ENCODE measurements around the gene NDUFAF3. TPM values are rescaled to one million over a fixed set of nuclear protein-coding genes. Genes with fewer than 3 reads are reported as not detected.

The NDUFAF3 gene
- total RNA-seq, 1 experiment from 2014 or later: 36.8 TPM

DNA sequence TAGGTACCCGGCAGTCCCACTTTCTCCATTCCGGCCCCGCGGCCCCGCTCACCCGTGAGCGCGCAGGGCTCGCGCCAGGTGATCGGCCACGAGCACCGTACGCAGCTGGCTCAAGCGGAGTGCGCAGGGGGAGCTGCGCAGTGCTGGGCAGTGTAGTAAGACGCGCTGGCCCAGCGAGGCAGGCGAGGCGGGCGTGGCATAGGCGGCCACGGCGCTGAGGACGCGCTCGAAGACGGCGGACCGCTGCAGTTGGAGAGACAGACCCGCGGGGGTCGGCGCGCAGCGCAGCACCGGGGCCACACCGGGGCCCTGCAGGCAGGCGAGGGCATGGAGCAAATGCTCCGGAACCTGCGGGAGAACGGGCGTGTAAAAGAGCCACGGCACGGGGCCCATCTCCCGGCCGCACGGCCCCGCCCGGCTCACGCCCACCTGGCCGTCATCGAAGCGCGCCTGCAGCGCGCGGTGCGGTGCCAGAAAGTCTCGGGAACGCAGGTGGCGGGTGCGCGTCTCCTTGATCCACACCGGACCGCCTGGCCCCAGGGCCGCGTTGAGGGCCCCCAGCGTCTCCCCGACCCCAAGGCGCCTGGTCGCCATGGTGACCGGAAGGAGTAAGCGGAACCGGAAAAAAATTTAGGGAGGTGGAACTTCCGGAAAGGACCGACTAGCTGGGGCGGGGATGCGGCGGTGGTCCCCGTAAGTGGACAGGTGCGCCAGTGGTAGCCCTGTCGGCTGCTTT is 3.8 kb upstream of the NDUFAF3 start, which contains the start of gene DALRD3 (continued):
- TF ChIP-seq, protein P1, sequence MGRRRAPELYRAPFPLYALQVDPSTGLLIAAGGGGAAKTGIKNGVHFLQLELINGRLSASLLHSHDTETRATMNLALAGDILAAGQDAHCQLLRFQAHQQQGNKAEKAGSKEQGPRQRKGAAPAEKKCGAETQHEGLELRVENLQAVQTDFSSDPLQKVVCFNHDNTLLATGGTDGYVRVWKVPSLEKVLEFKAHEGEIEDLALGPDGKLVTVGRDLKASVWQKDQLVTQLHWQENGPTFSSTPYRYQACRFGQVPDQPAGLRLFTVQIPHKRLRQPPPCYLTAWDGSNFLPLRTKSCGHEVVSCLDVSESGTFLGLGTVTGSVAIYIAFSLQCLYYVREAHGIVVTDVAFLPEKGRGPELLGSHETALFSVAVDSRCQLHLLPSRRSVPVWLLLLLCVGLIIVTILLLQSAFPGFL (CRISPR knock-in tag; IDR thresholded peaks at IDR 0.05; ENCODE audit: borderline replicate concordance): peak; percentile 44; the same call in 1 of the 2 replicates
- TF ChIP-seq MXD4 (CRISPR knock-in tag; IDR thresholded peaks at IDR 0.05; ENCODE audit: borderline replicate concordance) (no peak), ZNF671 (CRISPR knock-in tag; IDR thresholded peaks at IDR 0.05) (no peak), ZNF138 (CRISPR knock-in tag; conservative IDR thresholded peaks at IDR 0.05) (peak; percentile 83; the same call in 1 of the 2 replicates), FOXK1 (CRISPR knock-in tag; IDR thresholded peaks at IDR 0.05) (peak; percentile 62; the same call in 1 of the 2 replicates), ZNF416 (CRISPR knock-in tag; IDR thresholded peaks at IDR 0.05) (0 out of 2 replicates have a peak, but pooled peaks have one; percentile 54), ZNF396 (CRISPR knock-in tag; IDR thresholded peaks at IDR 0.05; ENCODE audit: borderline replicate concordance) (no peak), TP53 (CRISPR knock-in tag; IDR thresholded peaks at IDR 0.05) (peak; percentile 64; the same call in 1 of the 2 replicates), SP1 (CRISPR knock-in tag; conservative IDR thresholded peaks at IDR 0.05) (peak; percentile 76), MYBL2 (CRISPR knock-in tag; IDR thresholded peaks at IDR 0.05) (peak; percentile 89), CREB1 (CRISPR knock-in tag; IDR thresholded peaks at IDR 0.05) (no peak), GABPB1 (CRISPR knock-in tag; IDR thresholded peaks at IDR 0.05) (peak; percentile 11; the same call in 1 of the 2 replicates), TEAD4 (CRISPR knock-in tag; IDR thresholded peaks at IDR 0.05) (no peak), ZNF317 (CRISPR knock-in tag; IDR thresholded peaks at IDR 0.05; ENCODE audit: borderline replicate concordance, low read depth) (no peak), NFE2L1 (CRISPR knock-in tag; IDR thresholded peaks at IDR 0.05) (peak; percentile 51; the same call in 1 of the 2 replicates), IRF2 (CRISPR knock-in tag; IDR thresholded peaks at IDR 0.05; ENCODE audit: borderline replicate concordance, low read depth) (no peak), OVOL2 (CRISPR knock-in tag; IDR thresholded peaks at IDR 0.05; ENCODE audit: borderline replicate concordance) (no peak), NR3C1 (CRISPR knock-in tag; conservative IDR thresholded peaks at IDR 0.05; ENCODE audit: low read depth) (0 out of 2 replicates have a peak, but pooled peaks have one; percentile 17), ZNF219 (CRISPR knock-in tag; IDR thresholded peaks at IDR 0.05; ENCODE audit: borderline replicate concordance) (no peak; the same call in 1 of the 2 replicates)
- TF ChIP-seq, protein P2, sequence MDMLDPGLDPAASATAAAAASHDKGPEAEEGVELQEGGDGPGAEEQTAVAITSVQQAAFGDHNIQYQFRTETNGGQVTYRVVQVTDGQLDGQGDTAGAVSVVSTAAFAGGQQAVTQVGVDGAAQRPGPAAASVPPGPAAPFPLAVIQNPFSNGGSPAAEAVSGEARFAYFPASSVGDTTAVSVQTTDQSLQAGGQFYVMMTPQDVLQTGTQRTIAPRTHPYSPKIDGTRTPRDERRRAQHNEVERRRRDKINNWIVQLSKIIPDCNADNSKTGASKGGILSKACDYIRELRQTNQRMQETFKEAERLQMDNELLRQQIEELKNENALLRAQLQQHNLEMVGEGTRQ (CRISPR knock-in tag; IDR thresholded peaks at IDR 0.05): peak; percentile 9; the same call in 1 of the 2 replicates
- TF ChIP-seq, protein P3, sequence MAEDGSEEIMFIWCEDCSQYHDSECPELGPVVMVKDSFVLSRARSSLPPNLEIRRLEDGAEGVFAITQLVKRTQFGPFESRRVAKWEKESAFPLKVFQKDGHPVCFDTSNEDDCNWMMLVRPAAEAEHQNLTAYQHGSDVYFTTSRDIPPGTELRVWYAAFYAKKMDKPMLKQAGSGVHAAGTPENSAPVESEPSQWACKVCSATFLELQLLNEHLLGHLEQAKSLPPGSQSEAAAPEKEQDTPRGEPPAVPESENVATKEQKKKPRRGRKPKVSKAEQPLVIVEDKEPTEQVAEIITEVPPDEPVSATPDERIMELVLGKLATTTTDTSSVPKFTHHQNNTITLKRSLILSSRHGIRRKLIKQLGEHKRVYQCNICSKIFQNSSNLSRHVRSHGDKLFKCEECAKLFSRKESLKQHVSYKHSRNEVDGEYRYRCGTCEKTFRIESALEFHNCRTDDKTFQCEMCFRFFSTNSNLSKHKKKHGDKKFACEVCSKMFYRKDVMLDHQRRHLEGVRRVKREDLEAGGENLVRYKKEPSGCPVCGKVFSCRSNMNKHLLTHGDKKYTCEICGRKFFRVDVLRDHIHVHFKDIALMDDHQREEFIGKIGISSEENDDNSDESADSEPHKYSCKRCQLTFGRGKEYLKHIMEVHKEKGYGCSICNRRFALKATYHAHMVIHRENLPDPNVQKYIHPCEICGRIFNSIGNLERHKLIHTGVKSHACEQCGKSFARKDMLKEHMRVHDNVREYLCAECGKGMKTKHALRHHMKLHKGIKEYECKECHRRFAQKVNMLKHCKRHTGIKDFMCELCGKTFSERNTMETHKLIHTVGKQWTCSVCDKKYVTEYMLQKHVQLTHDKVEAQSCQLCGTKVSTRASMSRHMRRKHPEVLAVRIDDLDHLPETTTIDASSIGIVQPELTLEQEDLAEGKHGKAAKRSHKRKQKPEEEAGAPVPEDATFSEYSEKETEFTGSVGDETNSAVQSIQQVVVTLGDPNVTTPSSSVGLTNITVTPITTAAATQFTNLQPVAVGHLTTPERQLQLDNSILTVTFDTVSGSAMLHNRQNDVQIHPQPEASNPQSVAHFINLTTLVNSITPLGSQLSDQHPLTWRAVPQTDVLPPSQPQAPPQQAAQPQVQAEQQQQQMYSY (CRISPR knock-in tag; IDR thresholded peaks at IDR 0.05): no peak
- TF ChIP-seq, protein P4, sequence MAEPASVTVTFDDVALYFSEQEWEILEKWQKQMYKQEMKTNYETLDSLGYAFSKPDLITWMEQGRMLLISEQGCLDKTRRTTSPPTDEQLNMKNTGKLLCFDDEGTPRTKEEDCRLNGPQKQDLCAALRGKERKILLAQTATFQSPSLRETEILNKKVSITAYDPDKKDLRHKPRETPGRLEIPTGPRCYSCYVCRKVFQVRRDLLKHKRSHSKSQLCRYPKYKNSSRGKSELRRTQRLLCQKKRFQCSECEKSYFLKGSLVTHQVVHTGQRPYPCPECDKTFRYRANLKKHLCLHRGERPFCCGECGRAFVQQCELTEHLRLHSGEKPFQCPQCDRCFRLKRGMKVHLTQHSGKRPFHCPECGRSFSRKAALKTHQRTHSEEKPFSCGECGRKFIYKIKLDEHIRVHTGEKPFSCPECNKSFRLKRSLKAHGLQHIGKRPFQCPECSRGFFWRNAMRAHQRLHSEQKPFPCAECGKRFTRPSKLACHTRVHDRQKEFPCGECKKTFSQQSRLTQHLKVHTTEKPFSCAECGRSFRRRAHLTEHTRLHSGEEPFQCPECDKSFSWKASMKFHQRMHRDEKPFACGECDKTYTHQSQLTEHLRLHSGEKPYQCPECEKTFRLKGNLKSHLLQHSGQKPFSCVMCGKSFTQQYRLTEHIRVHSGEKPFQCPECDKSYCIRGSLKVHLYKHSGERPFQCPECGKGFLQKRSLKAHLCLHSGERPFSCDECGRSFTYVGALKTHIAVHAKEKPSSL (CRISPR knock-in tag; conservative IDR thresholded peaks at IDR 0.05): no peak
- TF ChIP-seq, protein P5, sequence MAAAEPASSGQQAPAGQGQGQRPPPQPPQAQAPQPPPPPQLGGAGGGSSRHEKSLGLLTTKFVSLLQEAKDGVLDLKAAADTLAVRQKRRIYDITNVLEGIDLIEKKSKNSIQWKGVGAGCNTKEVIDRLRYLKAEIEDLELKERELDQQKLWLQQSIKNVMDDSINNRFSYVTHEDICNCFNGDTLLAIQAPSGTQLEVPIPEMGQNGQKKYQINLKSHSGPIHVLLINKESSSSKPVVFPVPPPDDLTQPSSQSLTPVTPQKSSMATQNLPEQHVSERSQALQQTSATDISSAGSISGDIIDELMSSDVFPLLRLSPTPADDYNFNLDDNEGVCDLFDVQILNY (CRISPR knock-in tag; IDR thresholded peaks at IDR 0.05): 0 out of 2 replicates have a peak, but pooled peaks have one; percentile 26
- TF ChIP-seq, protein P6, sequence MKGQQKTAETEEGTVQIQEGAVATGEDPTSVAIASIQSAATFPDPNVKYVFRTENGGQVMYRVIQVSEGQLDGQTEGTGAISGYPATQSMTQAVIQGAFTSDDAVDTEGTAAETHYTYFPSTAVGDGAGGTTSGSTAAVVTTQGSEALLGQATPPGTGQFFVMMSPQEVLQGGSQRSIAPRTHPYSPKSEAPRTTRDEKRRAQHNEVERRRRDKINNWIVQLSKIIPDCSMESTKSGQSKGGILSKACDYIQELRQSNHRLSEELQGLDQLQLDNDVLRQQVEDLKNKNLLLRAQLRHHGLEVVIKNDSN (CRISPR knock-in tag; IDR thresholded peaks at IDR 0.05): no peak
- TF ChIP-seq, protein P7, sequence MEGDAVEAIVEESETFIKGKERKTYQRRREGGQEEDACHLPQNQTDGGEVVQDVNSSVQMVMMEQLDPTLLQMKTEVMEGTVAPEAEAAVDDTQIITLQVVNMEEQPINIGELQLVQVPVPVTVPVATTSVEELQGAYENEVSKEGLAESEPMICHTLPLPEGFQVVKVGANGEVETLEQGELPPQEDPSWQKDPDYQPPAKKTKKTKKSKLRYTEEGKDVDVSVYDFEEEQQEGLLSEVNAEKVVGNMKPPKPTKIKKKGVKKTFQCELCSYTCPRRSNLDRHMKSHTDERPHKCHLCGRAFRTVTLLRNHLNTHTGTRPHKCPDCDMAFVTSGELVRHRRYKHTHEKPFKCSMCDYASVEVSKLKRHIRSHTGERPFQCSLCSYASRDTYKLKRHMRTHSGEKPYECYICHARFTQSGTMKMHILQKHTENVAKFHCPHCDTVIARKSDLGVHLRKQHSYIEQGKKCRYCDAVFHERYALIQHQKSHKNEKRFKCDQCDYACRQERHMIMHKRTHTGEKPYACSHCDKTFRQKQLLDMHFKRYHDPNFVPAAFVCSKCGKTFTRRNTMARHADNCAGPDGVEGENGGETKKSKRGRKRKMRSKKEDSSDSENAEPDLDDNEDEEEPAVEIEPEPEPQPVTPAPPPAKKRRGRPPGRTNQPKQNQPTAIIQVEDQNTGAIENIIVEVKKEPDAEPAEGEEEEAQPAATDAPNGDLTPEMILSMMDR (IDR thresholded peaks at IDR 0.05): no peak
- TF ChIP-seq, protein P8, sequence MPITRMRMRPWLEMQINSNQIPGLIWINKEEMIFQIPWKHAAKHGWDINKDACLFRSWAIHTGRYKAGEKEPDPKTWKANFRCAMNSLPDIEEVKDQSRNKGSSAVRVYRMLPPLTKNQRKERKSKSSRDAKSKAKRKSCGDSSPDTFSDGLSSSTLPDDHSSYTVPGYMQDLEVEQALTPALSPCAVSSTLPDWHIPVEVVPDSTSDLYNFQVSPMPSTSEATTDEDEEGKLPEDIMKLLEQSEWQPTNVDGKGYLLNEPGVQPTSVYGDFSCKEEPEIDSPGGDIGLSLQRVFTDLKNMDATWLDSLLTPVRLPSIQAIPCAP (CRISPR knock-in tag; IDR thresholded peaks at IDR 0.05): no peak
